GM21360 (cell line): ENCODE results near the gene ANXA6.

Source experiments
- ATAC-seq: cut with Tn5 transposase; IDR thresholded peaks from one replicate; pipeline ENCODE4 v1.9.1; 2021; ENCODE audit warnings: mild to moderate bottlenecking, moderate library complexity; ENCODE audit not compliant: unreplicated experiment

ANXA6 gene

DNA sequence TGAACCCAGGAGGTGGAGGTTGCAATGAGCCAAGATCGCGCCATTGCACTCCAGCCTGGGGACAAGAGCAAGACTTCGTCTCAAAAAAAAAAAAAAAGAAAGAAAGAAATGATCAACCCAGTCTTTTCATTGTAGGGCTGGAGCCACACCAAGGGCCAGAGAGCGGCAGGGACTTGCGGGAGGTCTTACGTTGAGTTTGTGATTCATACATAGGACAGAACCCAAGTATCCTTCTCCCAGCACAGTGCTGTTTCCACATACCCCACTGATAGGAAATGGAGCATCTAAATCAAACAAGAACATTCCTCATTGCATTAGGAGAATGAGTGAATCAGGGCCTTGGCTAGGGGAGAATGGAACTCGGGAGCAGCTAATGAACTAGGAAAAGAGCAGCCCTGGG is 73.2 kb downstream of the ANXA6 start:
- ATAC-seq: no peak

DNA sequence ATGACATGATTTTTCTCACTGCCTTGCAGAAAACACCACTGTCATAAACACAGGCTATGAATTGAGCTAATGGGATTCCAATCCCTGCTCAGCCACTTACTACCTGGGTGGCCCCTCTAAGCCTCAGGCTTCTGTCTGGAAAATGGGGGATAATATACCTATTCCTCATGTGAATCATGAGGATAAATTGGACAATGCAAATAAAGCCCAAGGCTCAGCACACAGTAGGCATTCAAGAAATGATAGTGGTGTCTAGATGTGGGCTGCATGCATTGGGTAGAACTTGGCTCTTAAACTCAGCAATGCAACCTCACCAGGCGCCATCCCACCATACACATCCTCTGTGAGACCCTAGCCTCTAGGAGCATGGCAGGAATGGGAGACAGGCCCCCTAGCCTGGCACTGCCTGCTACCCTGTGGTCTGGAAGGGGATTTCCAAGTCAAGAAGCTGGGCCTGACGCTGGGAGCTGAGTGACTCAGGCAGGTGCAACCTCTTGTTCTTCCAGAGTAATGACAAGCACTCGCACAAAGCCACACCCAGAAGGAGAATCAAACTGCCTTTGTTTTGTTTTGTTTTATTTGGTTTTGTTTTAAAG is 74.4 kb downstream of the ANXA6 start:
- ATAC-seq: no peak

GRCh38 chr5:151082282-151082902 is 75.2 kb downstream of the ANXA6 start:
- no peak for ATAC-seq

DNA sequence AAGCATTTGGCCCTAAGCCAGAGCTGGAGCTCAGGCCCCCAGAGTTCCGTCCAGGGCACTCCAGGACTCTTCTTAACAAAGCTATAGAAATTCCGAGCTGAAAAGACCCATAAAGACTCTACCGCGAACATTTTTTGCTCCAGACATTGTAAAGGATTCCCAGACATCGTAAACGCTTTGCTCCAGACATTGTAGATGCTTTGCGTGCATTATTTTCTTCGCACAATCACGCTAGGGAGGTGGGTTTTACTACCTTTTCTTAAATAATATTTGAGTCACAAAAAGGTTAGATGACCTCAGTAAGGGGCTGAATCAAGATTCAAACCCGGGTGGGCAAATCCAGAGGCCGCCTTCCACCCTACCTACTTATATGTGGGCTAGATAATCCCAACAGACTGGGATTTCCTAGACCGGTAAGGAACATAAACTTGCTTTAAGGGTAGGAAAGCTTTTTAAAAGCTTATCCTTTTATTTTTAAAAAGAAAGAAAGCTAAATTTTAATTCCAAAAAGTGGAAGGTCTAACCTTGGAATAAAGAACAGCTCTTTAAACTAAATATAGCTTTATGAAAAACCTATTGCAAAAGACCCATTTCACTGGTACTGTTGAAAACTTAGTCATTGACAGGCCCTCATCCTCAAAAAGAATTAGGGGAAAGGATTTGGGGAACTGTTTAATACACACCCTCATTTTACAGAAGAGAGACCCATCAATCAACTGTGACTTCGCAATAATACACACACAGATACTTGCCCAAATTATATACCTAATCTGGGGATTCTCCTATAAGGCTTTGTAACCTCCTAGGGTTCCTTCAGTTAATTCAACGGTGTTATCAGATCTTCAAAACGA is 75.9 kb downstream of the ANXA6 start:
- no peak for ATAC-seq

DNA sequence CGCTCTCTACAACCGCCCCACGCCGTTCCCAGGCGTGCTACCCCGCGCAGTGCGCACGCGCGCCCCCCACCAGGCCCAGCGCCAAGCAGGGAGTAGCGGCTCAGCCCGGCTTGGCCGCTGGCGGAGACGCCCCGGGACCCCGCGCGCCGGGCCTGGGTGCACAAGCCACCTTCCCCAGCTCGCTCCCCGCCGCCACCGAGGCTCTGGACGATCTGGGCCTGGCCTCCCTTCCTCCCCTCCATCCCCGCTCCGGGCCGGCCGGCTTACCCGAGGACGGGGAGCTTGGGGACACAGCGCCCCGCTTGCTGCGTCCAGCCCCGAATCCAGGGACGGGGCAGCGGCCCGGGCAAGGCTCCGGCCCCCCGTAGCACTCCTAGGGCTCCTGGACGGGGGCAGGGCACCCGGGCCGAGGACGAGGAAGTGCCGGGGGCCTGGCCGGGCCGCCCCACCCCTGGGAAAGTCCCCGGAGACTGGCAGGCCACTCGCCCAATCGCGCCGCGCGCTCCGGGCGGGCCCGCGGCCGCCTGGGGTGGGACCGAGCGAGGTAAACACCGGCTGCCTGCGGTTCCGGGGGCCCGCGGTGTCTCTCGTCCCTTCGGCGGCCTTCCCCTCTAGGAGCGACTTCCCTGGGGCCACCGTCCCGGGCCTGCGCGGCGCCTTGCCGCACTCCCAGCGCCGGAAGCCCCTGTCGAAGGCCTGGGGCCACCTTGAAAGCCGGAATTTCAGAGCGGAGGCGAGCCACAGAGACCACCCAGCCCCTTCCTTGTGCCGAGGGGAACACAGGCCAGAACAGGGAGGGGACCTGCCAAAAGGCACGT is 76.8 kb downstream of the ANXA6 start, which contains the start of gene TNIP1:
Gene TNIP1, minus strand, starts transcription at position 422 of the 818 bp plus-strand sequence. CDS start 15,939 bp downstream, outside the sequence.
- peak; percentile 67 for ATAC-seq

DNA sequence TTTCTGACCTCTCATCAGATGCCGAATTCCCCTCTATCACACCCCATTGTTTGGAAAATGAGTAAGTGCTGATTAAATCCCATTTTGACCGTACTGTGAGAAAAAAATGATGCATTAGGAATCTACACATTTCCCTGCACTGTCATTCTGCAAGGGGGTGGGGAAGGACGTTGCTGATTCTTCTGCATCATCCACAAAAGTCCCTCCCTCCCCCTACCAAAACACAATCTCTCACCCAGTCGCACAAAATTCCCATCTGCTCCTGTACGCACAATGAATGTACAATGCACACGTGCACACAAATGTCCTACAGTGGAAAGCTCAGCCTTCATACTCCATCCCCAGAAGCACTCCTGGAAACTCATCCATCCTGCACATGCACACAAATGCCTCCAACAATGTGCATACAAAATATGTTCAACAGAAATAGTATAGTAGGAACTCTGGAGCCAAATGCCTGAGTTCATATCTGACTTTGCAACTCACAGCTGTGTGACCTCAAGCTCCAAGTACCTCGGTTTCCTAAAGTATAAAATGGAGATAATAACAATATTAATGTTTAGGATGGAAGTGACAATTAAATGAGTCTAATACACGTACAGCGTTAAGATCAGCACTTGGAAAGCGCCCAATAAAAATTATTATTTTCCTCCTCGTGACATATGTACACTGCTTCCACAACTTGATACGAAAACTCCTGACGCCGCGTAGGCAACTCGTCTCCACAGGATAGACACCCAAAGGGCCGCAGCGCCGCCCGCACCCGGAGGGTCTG is 77.6 kb downstream of the ANXA6 start:
- no peak for ATAC-seq

DNA sequence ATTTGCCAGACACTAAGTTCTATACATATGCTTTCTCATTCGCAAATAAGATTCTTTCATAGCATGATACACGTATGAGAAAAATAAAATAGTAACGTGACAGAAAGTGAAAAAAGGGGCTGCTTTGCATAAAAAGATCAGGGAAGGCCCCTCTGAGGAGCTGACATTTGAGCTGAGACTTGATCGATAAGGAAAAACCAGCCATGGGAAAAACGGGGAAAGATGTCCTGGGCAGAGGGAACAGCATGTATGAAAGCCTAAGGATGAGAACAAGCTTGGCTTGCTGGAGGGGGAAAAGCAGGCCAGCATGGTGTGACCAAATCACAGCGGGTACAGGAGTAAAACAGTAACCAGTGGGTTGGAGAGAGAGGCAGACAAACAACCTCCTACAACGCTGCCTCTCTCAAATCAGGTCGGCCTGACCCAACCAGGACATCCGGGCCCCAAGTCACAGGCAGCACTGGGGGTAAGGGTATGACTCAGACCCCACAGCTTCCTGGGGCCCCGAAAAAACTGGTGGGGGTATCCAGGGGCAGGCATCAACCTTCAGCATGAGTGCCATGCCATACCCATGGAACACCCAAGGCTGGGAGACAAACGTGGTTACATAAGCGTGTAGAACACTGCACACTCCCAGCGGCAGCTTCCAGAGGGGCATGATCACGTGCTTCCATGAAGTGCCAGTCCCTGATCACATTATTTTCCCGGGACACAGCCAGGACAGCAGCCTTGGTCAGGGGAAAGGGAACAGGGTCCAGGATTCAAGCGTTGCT is 78.9 kb downstream of the ANXA6 start:
- peak; percentile 33 for ATAC-seq

DNA sequence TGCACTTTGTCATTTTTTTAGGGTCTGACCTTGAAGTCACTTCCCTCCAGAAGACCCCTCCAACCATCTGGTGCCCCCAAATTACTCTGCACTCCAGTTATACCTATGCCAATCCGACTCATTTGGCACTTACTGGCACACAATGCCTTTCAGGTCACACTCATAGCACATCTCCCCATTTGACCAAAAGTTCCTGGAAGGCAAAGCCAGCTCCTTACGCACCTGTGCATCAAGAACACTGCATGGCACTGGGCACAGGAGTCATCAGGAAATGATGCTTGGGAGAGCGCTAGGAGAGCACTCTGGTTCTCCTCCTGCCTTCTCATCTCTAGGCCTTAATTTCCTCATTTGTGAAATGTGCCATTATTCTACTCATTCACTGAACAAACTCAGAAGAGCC is 79.6 kb downstream of the ANXA6 start:
- no peak for ATAC-seq

- no peak for ATAC-seq
These were observed 80.2 kb downstream of the ANXA6 start for GRCh38 chr5:151077419-151077818.

GRCh38 chr5:151076616-151077015 is 81.0 kb downstream of the ANXA6 start:
- no peak for ATAC-seq

DNA sequence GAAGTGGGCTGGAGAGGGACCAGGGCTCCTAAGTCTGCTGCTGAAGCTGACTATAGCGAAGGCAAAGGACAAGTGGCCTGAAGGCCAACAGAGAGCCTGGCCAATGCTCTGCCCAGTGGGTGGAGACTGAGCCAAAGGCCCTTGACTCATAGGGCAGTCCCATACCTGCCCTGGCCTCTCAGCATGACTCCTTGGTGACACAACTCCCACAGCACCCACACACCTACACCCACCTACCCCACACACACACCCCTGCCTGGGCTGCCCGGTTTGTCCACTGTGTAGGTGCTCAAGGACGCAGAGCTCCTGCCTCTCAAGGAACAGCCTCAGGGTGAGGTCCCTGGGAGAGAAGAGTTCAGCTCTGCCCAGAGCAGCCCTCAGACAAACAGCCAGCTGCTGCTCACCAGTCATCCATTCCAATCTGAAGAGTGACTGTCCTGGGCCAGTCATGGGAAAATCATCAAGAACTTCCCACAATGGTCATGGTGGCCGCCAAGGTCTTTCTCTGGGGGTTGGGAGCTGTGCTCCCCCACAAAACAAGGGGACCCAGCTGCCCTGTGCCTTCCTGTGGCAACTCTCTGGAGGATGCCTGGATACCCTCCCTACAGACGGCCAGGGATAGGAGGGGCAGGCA is 81.8 kb downstream of the ANXA6 start:
- ATAC-seq: no peak

GRCh38 chr5:151074557-151074956 is 83.0 kb downstream of the ANXA6 start:
- ATAC-seq: no peak

DNA sequence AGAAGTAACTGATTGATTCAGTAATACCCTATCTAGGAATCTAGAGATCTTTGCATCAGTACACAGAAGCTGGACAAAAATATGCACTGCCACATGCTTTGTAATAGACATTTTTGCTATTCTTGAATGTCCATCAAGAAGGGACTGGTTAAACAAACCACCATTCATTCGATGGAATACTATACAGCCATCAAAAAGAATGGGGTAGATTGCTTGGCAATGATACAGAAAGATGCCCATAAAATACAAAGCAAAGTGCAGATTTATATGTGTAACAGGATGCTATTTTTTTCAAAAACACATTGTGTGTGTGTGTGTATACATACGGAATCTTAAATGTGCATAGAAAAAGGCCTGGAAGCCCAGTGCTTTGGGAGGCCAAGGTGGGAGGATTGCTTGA is 84.3 kb downstream of the ANXA6 start:
- ATAC-seq: no peak

DNA sequence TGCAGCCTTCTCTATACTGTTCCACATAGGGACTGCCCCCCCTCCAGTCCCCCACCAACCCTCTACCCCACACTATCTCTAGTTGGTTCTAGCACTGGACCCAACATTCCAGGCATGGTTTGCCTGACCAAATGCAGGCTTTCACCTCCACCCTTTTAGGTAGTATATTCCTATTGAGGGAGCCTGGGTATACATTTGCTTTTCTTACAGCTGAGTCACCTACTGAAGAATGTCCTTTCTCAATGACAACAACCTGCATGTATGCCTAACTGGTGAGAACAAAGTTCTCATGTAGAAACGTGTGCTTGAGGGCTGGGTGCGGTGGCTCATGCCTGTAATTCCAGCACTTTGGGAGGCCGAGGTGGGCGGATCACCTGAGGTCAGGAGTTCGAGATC is 85.0 kb downstream of the ANXA6 start:
- ATAC-seq: no peak

DNA sequence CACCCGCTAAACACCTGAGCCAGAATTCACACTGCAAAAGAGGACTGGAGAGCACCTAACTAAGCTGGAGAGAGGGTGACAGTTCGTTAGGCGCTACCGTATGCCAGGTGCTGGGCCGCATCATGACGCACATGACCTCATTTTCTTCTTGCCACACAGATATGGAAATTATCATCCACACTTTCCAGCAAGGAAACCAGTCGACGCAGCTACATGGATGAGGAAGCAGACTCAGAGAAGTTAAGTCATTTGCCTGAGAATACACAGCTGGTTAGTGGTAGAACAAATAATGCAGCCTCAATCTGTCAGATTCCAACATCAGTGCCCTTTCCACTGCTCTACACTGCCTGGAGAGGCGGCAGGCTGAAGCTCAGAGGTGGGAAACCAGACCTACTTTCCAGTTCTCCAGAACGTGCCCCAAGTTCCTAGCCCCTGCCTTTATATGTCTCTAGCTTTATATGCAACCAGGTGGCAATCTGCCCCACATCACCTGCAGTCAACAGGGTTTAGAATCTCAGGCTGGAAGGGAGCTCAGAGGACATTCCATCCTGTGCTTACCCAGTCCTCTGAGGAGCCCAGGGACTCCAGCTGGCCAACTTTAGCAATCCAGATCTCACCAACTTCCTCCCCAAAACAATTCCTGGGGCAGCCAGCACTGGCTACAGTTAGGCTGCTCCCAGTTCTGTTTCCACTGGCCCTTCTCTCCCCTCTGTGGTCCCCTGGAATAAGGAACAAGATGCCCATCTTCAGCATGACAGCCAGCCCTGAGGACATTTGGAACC is 85.5 kb downstream of the ANXA6 start:
- no peak for ATAC-seq

DNA sequence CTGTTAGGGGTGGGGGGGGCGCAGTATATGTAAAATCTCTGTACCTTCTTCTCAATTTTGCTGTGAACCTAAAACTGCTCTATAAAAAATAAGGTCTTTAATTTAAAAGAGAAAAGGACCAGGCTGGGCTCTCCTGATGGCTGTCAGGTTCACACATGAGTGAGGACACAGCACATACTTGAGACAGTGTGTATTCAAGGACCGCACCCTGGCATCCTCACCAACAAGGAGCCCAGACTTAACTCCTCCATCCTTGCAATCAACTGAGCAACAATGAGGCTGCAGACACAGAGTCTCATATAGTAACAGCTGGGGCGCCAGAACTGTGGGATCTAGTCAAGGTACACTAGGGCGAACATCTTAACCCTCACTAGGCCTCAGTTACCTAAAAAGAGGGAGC is 86.6 kb downstream of the ANXA6 start:
- no peak for ATAC-seq

- ATAC-seq: no peak
These were observed 87.1 kb downstream of the ANXA6 start for GRCh38 chr5:151070449-151070848.

DNA sequence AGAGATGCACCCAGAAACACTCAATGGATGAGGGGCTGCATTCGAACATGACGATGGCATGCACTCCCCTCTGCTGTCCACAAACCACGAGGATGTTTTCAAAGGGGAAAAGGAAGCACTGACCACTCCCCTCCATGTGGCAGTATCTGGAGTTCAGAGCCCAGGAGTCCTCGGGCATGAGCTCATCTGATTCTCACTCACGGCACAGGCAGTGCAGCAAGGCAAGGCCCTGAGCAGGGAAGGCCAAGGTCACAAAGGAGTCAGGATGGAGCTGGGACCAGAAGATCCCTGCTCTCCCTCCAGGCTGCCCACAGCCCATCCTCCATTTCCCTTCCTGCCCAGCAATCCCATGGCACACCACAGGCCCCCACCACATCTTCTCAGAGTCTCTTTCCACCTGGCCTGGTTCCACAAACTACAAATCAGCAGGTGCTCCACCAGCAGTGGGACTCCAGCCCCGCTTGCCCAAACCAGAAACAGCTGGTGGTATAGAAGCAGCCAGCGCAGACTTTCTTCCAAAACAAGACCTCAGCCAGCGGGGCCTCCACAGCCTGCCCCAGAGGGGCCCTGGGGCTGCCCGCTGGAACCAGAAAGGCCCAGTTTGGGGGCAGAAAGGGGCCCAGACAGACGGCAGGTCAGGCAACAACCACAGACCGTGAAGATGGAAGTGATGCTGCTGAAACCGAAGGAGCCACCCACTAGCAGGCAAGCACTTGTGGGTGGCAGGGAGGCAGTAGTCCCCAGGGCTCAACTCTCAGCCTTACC is 89.0 kb downstream of the ANXA6 start:
- peak; percentile 50 for ATAC-seq
